SH-SY5Y (cell line): ENCODE measurements around the gene GCDH.

Source experiments
- GATA2 ChIP-seq: IDR thresholded peaks from 2 replicates; pipeline ENCODE4 v1.6.1; 2011; ENCODE audit warnings: mild to moderate bottlenecking, low read depth, low read length
- GATA3 ChIP-seq: IDR thresholded peaks from 2 replicates; pipeline ENCODE4 v1.6.1; 2011; ENCODE audit warnings: low read depth, mild to moderate bottlenecking, low read length, moderate library complexity

DNA sequence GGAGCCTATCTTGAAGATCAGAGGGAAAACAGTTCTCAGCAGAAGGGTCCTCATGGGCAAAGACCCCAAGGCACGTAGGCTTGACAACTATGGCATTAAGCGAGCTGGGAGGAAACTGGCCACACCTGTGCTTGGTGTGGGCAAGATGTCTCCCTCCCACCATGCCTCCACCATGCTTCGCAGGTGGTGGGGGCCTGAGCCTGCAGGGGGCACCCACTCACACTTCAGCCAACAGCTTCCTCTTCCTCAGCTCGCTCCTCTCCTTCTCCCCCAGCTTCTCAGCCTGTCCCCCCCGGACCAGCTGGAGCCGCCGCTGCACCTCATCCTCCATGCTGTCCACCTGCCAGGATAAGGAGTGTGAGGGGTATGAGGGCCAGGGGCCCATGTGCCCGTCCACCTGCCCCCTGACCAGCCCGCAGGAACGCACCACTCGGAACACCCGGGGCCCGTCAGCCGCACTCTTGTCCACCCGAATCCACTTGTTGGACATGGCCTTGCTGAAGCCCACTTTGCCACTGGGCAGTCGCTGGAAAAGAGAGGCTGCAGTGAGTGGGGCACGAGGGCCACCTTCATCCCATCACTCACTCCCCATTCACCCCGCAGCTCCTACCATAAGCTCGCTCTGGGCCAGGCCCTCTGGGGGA lies 39.2 kb downstream of the GCDH start:
- TF ChIP-seq GATA2 = no peak
- no peak for TF ChIP-seq GATA3
